ENCODE results near the gene APOA4. TPM values are rescaled to one million over a fixed set of nuclear protein-coding genes. Genes with fewer than 3 reads are reported as not detected.

The APOA4 gene
- total and polyA plus RNA-seq, 2 donors (not counting 3 experiments of a cell fraction or from before 2014, with no cell fraction given), result not detected

GRCh38 chr11:116844722-116845121 is 21.6 kb upstream of the APOA4 start:
- DNase-seq (ENCODE audit: low read depth, low spot score) (no peak), FAIRE-seq (no peak)
- Histone ChIP-seq H3K27ac (ENCODE audit: insufficient read depth, low read depth, low read length) (no peak overlapping the region), H2AFZ (ENCODE audit: low read depth, low read length) (no peak overlapping the region), H3K4me1 (ENCODE audit: control insufficient read depth, extremely low read depth, insufficient read depth, low read length) (no peaks in the 10 kb centered on the region), H3K4me3 (replicated peaks in 1 of 3; ENCODE audit: insufficient read depth in 1 of 3, low read depth in 1 of 3, low read length in 3 of 3) (no peak overlapping the region), H3K9me1 (replicated peaks; ENCODE audit: control insufficient read depth, extremely low read depth, insufficient read depth, low read length) (no peaks in the 10 kb centered on the region), H3K79me2 (ENCODE audit: control insufficient read depth, insufficient read depth, low read length) (no peaks in the 10 kb centered on the region), H3K27me3 (ENCODE audit: control insufficient read depth in 2 of 2, insufficient read depth in 2 of 2, low read length in 2 of 2) (no peaks in the 10 kb centered on the region), H3K9me3 (replicated peaks; ENCODE audit: control insufficient read depth, insufficient read depth, low read length) (no peaks in the 10 kb centered on the region), H3K36me3 (ENCODE audit: control insufficient read depth in 2 of 2, extremely low read depth in 1 of 2, insufficient read depth in 2 of 2, low read length in 2 of 2) (peaks cover 0 to 16% of the 10 kb centered on the region in 2 experiments), H3K9ac (replicated peaks; ENCODE audit: extremely low read depth, insufficient read depth, low read length) (no peak overlapping the region), H3K4me2 (ENCODE audit: insufficient read depth, low read length) (no peak overlapping the region), H4K20me1 (replicated peaks; ENCODE audit: control insufficient read depth, extremely low read depth, insufficient read depth, low read length) (no peaks in the 10 kb centered on the region)
- CTCF ChIA-PET, result no interaction called here
- POLR2A ChIA-PET, result no interaction called here
- no TSS peak for BruUV-seq (replicated peaks)
- dilution Hi-C loops (cut with MboI; ENCODE audit: extremely low pct_ligation_motif_present, low sequenced_read_pairs), result no loop called here
- intact Hi-C loops (cut with micrococcal nuclease), result no loop called here
- TF ChIP-seq JUN (IDR thresholded peaks at IDR 0.05; ENCODE audit: borderline replicate concordance, insufficient read depth, insufficient read length, low read depth) (no peak), EZH2 (IDR thresholded peaks at IDR 0.05; ENCODE audit: borderline replicate concordance, low read depth, low read length, severe bottlenecking) (no peak), GATA2 (IDR thresholded peaks at IDR 0.05; ENCODE audit: insufficient read depth, insufficient read length, low read depth, low read length) (no peak), CTCF (IDR thresholded peaks at IDR 0.05; ENCODE audit: extremely low read depth in 1 of 2, insufficient read depth in 1 of 2, low read depth in 1 of 2, low read length in 2 of 2) (no peak), POLR2A (IDR thresholded peaks at IDR 0.05; ENCODE audit: low read depth, low read length) (no peak), MYC (IDR thresholded peaks at IDR 0.05; ENCODE audit: low read depth, low read length) (no peak), FOS (IDR thresholded peaks at IDR 0.05; ENCODE audit: borderline replicate concordance, insufficient read depth, low read length) (no peak), MAX (IDR thresholded peaks at IDR 0.05; ENCODE audit: insufficient read depth, insufficient read length) (no peak), POLR2AphosphoS5 (IDR thresholded peaks at IDR 0.05; ENCODE audit: insufficient read depth, low read depth, low read length) (no peak)
